HTR-8/SVneo (cell line): Measurements from ENCODE around the gene MTG1.
A peak's percentile ranks its signal among the peaks of the same experiment; 100 is the strongest.
"Not testable (repeated sequence)": the region's sequence is repeated elsewhere in the genome, so short reads cannot be mapped to it uniquely, and the experiment has no call there.

Experiments used
- DNase-seq: peaks from one replicate; pipeline ENCODE4 v3.0.0; 2011; ENCODE audit warnings: low spot score, mixed read lengths; ENCODE audit not compliant: insufficient read length
- FAIRE-seq: peaks from 2 replicates; lab custom pipeline; 2011; peaks lifted over from hg19 to GRCh38; lab: Jason Lieb, UNC

MTG1 gene

DNA sequence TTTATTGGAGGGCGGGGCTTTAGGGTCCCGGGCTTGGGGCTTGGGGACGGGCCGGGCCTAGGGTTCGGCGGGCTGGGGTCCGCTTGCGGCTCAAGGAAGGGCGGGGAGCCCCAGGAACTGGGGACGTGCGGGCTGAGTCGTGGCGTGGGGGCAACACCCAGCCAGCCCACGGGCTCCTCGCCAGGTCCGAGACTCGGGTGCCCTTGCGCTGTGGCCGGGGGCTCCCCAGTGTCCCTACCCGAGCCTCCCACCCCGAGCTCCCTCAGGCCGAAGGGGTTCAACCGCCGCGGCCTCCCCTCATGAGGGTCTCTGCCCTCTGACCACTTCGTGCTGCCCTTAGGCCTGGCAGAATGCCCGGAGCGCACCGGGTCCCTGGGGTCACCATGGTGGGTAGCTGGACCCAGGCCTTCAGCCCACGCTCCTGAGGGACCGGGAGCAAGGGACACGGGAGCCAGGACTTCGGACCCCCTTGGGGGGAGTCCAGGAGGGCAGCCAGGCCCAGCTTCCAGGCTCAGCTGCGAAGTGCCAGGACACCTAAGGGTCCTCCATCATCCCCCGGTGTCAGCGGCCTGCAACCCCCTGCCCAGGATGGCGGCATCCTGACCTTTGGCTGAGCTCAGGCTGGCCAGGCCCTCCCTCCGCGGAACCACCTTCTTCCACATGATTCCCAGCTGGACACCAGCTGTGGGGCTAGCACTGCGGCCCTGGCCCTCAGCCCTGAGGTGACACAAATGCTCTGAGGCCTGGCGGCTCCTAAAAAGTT lies 35.6 kb upstream of the MTG1 start:
- DNase-seq (no peak), FAIRE-seq (no peak)

- FAIRE-seq: no peak
- no peak for DNase-seq
These were observed 35.0 kb upstream of the MTG1 start for GRCh38 chr10:133358925-133359310.

DNA sequence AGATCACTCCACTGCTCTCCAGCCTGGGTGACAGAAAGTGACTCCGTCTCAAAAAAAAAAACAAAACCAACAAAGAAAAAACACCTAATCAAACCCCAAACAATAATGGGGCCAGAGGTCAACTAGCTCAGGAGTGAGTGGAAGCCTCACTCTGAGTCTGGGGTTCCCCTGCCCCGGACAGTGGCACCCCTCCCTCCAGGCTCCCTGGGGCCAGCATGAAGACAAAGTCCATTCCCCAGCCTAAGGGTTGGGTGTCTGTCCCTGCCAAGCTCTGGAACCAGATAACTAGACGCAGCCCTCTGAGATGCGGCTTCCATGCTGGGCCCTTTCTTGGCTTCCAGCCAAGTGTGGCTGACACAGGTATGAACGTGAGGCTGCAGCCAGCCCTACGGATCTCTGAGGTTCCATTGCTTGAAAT lies 34.4 kb upstream of the MTG1 start:
- FAIRE-seq (no peak), DNase-seq (no peak)

DNA sequence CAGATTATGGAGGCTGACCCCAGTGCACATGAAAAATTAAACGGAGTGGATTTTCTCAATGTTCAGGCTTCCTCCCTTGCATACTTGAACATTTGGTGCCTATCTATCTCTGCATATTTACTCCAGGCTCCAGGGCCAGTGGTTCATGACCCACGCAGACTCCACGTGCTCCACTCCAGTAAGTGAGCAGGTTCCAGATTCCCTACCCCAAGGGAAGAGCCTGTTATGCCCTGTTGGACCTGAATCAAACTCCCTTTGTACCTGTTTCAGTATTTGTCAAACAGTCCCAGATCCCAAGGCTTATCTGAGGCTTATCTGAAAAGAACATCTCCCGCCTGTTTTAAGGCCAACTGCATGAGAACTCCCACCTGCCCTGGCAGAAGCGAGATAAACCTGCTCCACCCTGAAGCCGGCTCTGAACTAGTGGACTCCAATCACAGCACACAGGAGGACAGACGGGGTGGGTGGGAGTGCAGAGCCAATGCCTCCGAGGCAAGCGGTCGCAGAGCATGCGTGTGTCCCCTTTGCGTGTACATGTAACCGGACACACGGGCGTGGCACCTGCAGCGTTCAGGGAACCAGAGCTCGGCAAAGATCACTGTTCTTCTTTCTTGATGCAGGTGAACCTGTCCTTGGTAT lies 33.9 kb upstream of the MTG1 start:
- FAIRE-seq (no peak), DNase-seq (no peak)

GRCh38 chr10:133361227-133361626 lies 32.7 kb upstream of the MTG1 start:
- no peak for FAIRE-seq
- no peak for DNase-seq

GRCh38 chr10:133361773-133362441 lies 32.0 kb upstream of the MTG1 start:
- DNase-seq: no peak
- FAIRE-seq: no peak

- no peak for FAIRE-seq
- DNase-seq: no peak
These were observed 31.1 kb upstream of the MTG1 start for GRCh38 chr10:133362846-133363245.

DNA sequence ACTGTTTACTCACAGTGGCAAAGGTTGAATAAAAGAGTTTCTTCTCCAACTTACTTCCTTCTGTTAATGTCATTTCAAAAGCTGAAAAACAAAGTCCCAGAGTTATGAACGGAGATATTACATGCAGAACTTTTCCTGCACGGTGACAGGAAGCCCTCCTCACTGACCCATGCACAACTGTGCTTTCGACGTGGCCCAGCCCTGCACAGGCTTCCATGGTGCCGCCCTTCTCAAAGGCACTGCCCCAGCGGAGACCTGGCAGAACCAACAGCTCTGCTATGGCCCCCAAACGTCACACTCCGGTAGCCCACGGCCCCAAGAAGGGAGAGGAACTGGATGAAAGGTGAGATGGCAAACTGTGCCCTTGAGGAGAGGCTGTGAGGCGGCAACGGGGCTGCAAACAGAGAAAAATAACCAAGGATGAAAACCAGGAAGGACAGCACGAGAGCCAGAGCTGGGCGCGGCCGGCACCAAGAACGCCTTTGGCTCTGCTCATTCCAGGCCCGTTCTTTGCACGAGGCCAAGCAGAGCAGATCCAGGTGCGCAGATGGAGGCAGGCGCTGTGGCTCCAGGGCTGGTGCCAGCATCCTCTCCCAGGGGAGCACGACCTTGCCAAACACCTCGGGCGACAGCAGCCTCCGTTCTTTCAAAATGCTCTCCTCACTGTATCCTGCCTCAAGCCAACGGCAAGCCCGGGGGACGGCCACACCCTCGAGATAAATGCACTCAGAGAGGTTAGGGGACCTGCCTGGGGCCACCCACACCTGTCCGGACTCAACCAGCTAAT lies 29.1 kb upstream of the MTG1 start:
- FAIRE-seq (no peak), DNase-seq (no peak)

GRCh38 chr10:133365461-133366129 lies 28.4 kb upstream of the MTG1 start:
- DNase-seq: no peak
- no peak for FAIRE-seq

DNA sequence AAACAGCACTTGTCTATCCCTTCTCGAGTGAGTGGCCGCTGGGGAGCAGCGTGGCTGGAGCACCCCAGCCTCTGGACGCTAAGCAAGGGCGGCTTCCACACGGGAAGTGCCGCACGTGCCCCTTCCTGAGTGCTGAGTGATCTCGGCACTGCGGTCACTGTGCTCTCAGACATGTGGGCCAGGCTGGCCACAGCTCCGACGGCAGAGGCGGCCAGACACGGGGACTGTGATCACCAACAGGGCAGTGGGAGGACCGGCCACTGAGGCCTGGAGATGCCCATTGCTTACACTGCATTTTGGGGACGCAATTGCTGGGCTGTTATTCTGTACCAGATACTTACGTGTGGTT lies 27.9 kb upstream of the MTG1 start:
- DNase-seq (no peak), FAIRE-seq (no peak)

- DNase-seq (no peak), FAIRE-seq (no peak)
These were observed 27.2 kb upstream of the MTG1 start for GRCh38 chr10:133366751-133367150.

DNA sequence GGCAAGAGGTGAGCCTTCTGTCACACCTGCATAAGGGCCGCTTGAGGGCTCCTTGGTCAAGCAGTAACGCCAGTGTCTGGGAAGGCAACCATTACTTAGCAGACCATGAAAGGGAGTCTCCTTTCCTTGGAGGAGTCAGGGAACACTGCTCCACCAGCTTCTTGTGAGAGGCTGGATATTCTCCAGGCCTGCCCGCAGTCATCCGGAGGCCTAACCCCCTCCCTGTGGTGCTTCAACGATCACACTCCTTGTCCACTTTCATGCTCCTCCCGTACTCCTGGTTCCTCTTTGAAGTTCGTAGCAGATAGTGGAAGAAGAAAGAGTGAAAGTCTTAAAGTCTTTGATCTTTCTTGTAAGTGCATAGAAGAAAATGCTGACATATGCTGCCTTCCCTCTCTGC lies 26.5 kb upstream of the MTG1 start:
- DNase-seq, FAIRE-seq: not testable (repeated sequence)

DNA sequence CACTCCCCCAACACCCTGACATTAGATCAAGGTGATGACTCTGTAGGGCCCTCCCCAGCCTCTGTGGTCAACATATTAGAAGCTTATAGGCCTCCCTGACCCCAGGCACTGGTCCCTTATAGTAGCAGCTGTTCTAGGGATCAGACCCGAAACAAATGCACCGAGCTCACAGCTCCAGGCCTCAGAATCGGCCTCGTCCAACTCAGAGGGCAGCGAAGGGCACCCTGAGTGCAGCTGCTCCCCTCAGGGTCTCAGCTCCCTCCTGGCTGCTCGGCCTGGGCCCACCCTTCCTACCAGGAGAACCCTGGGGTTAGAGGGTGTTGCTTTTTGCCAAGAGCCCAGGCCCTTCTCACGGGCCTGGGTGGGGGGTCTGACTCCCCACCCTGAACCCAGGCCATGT lies 25.8 kb upstream of the MTG1 start:
- DNase-seq (no peak), FAIRE-seq (no peak)

- FAIRE-seq: no peak
- DNase-seq: no peak
These were observed 23.7 kb upstream of the MTG1 start for GRCh38 chr10:133370030-133370786.

- FAIRE-seq (no peak), DNase-seq (no peak)
These were observed 21.4 kb upstream of the MTG1 start for GRCh38 chr10:133372507-133372906.

GRCh38 chr10:133373174-133374090 lies 20.5 kb upstream of the MTG1 start, which contains the start of gene ECHS1:
ECHS1 (minus strand) TSS chr10:133373354; CDS start chr10:133373333, 21 bp downstream.
- no peak for FAIRE-seq
- peak; percentile 90 for DNase-seq

DNA sequence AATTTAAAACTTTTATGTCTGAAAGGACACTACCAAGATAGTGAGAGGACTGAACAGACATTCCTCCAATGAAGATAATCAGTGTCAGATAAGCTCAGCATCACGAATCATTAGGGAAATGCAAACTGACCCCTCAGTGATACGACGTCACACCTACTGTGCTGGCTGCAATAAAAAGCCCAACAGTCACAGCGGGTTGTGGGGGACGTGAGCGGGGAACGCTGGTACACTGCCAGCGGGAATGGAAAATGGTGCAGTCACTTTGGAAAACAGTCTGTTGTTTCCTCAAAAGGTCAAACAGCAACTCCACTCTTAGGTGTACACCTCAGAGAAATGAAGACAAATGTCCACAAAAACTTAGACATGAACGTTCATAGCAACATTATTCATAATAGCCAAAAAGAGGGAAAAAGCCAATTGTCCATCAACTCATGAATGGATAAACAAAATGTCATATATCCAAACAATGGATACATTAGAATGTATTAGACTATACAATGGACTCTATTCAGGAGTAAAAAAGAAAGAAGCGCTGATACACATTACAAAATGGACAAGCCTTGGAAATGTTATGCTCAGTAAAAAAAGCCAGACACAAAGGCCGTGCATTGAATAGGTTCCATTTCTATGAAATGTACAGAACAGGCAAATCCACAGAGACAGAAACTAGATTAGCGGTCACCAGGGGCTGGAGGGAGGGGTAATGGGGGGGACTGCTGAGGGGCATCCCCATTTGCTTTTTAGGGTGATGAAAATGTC lies 18.4 kb upstream of the MTG1 start:
- DNase-seq: no peak
- no peak for FAIRE-seq

GRCh38 chr10:133376183-133376582 lies 17.8 kb upstream of the MTG1 start:
- FAIRE-seq, DNase-seq: not testable (repeated sequence)
